ENCODE data around the gene ACTR6.

GRCh38 chr12:100153131-100153530 is 47.5 kb upstream of the ACTR6 start:
- TF ChIP-seq CTCF (IDR thresholded peaks at IDR 0.05): no peak
- no peak for TF ChIP-seq POLR2A (IDR thresholded peaks at IDR 0.05)
